ENCODE results near the gene CLDN18. TPM values are rescaled to one million over a fixed set of nuclear protein-coding genes. Genes with fewer than 3 reads are reported as not detected.

The CLDN18 gene
- total RNA-seq = not detected in 2 replicates

DNA sequence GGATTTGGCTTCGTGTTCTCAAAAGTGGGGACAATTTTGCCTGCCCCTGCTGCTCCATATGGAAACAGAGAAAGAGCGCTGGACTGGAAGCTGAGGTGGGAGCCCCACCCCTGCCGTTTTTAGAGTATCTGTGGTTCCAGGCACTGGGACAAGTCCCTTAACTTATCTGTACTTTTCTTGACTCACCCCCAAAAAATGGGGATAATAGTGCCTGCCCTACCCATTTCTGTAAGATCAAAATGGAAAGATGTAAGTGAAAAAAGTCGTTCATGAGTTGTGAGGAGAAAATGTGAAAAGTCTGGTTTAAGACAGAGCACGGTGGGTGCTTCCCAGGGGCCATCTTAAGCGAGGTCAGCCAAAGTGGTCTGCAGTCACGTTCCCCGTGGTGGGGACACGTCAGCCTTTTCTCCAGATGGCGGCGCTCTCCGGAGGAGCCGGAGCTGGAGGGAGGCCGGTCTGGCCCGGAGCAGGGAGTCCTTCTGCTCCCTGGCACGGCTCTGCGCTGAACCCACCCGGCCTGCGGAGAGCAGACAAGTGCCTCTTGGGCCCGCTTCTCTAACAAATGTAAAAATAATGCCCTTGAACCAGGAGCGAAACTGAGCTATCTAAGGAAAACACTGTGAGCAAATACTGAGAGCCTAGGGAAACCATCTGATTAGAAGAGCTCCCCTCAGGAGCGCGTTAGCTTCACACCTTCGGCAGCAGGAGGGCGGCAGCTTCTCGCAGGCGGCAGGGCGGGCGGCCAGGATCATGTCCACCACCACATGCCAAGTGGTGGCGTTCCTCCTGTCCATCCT lies at the start of gene CLDN18:
Gene CLDN18, plus strand, starts transcription at position 690 of the 797 bp plus-strand sequence. Its CDS starts 61 bp downstream, at position 751.

Other genes starting within 250 kb of the CLDN18 start
- not detected in 2 replicates for gene SOX14, start 245.8 kb upstream of the CLDN18 start, total RNA-seq
- 17.5 and 22.2 TPM in 2 replicates for gene DZIP1L, start 105.4 kb downstream of the CLDN18 start, total RNA-seq
- not detected in 2 replicates for gene A4GNT, start 122.2 kb downstream of the CLDN18 start, total RNA-seq
- 13.7 and 17.4 TPM in 2 replicates for gene DBR1, start 164.8 kb downstream of the CLDN18 start, total RNA-seq
- 30.4 and 48.8 TPM in 2 replicates for gene ARMC8, start 177.1 kb downstream of the CLDN18 start, total RNA-seq